H1 (cell line): Measurements from ENCODE around the gene C20orf144. TPM values are rescaled to one million over a fixed set of nuclear protein-coding genes. Genes with fewer than 3 reads are reported as not detected.
A peak's percentile ranks its signal among the peaks of the same experiment; 100 is the strongest.

Source experiments
- CTCF ChIA-PET: fragments of 300-600 bp; sonication (Branson Sonifier 250); formaldehyde crosslinking; loops from one replicate; lab custom pipeline; 2021; ENCODE audit not compliant: partially characterized antibody; lab: Charles Lee
- POLR2A ChIA-PET: fragments of 300-600 bp; sonication (Branson Sonifier 250); formaldehyde crosslinking; loops from one replicate; lab custom pipeline; 2021; ENCODE audit warnings: inconsistent platforms; ENCODE audit not compliant: partially characterized antibody; lab: Charles Lee
- DNase-seq, 2 experiments: peaks; one replicate each; pipeline versions ENCODE4 v3.0.0 to v3.0.0-alpha.2; 2010 to 2022; ENCODE audit warnings: low spot score in 2 of 2, low read depth in 1 of 2, mixed read lengths in 1 of 2
- FAIRE-seq: peaks from 2 replicates; lab custom pipeline; 2011; peaks lifted over from hg19 to GRCh38; lab: Jason Lieb, UNC
- H2AFZ ChIP-seq: 2 replicates; pipeline ENCODE4 v1.8.1; 2012; ENCODE audit warnings: low read length, inconsistent platforms
- H2AK5ac ChIP-seq: 2 replicates; pipeline ENCODE4 v1.6.1; 2013; ENCODE audit warnings: low read depth, low read length
- H2BK120ac ChIP-seq: replicated peaks from 2 replicates; pipeline ENCODE3; 2013; ENCODE audit warnings: low read depth, low read length, inconsistent platforms
- H2BK12ac ChIP-seq: 2 replicates; pipeline ENCODE4 v1.6.1; 2013; ENCODE audit warnings: low read depth, low read length
- H2BK15ac ChIP-seq: 2 replicates; pipeline ENCODE4 v1.6.1; 2013; ENCODE audit warnings: low read length
- H2BK20ac ChIP-seq: 2 replicates; pipeline ENCODE4 v1.6.1; 2013; ENCODE audit warnings: low read length
- H2BK5ac ChIP-seq: 2 replicates; pipeline ENCODE4 v1.6.1; 2013; ENCODE audit warnings: low read depth, low read length
- H3K14ac ChIP-seq: 2 replicates; pipeline ENCODE4 v1.6.1; 2013; ENCODE audit warnings: inconsistent platforms; ENCODE audit not compliant: insufficient read length
- H3K18ac ChIP-seq: 2 replicates; pipeline ENCODE4 v1.6.1; 2013; ENCODE audit warnings: low read length; ENCODE audit errors: extremely low read depth
- H3K23ac ChIP-seq: 2 replicates; pipeline ENCODE4 v1.6.1; 2013; ENCODE audit warnings: inconsistent platforms; ENCODE audit not compliant: insufficient read length
- H3K23me2 ChIP-seq: 2 replicates; pipeline ENCODE4 v1.6.1; 2013; ENCODE audit warnings: low read depth, low read length
- H3K27ac ChIP-seq: 2 replicates; pipeline ENCODE4 v1.6.1; 2011; ENCODE audit warnings: low read depth, low read length, inconsistent platforms
- H3K27me3 ChIP-seq, 4 experiments: replicated peaks in 1 of 4; 1 replicate in 1 of 4; 2 replicates in 3 of 4; pipeline versions ENCODE4 v1.6.1 to v1.8.1; 2011 to 2013; ENCODE audit warnings: low read length in 3 of 4, mild to moderate bottlenecking in 3 of 4, inconsistent platforms in 2 of 4, mixed read lengths in 2 of 4, moderate library complexity in 1 of 4; ENCODE audit not compliant: control insufficient read depth in 3 of 4, insufficient read depth in 3 of 4; ENCODE audit errors: extremely low read depth in 1 of 4
- H3K36me3 ChIP-seq, 4 experiments: 2 replicates each; pipeline versions ENCODE4 v1.6.1 to v1.8.1; 2011 to 2013; ENCODE audit warnings: mild to moderate bottlenecking in 4 of 4, low read length in 3 of 4, moderate library complexity in 2 of 4, control low read depth in 1 of 4, inconsistent platforms in 1 of 4; ENCODE audit not compliant: insufficient read depth in 4 of 4, control insufficient read depth in 2 of 4
- H3K4ac ChIP-seq: replicated peaks from 2 replicates; pipeline ENCODE3; 2013; ENCODE audit warnings: low read length, low read depth, mixed read lengths, inconsistent platforms; ENCODE audit not compliant: insufficient read length
- H3K4me1 ChIP-seq, 4 experiments: replicated peaks in 1 of 4; 1 replicate in 1 of 4; 2 replicates in 3 of 4; pipeline versions ENCODE4 v1.6.1 to v1.8.1; 2011 to 2013; ENCODE audit warnings: low read length in 3 of 4, inconsistent platforms in 2 of 4, mixed read lengths in 1 of 4; ENCODE audit not compliant: insufficient read depth in 4 of 4, control insufficient read depth in 3 of 4
- H3K4me2 ChIP-seq, 2 experiments: 2 replicates each; pipeline versions ENCODE4 v1.6.1 to v1.8.1; 2011 to 2013; ENCODE audit warnings: low read depth in 2 of 2, low read length in 2 of 2, control low read depth in 1 of 2, inconsistent platforms in 1 of 2, mild to moderate bottlenecking in 1 of 2; ENCODE audit not compliant: insufficient read depth in 1 of 2
- H3K4me3 ChIP-seq, 4 experiments: fragments of 200-600, 300-600 bp in 1 of 4; sonication (generic), shearing (Covaris generic), sonication (Bioruptor Twin) in 1 of 4; 2 replicates each; pipeline versions ENCODE4 v1.5.1 to v1.8.1; 2011 to 2016; ENCODE audit warnings: low read length in 4 of 4, low read depth in 3 of 4, control low read depth in 2 of 4, inconsistent platforms in 2 of 4, mild to moderate bottlenecking in 2 of 4, mixed read lengths in 1 of 4, moderate library complexity in 1 of 4; ENCODE audit not compliant: insufficient read depth in 2 of 4; ENCODE audit errors: extremely low read depth in 1 of 4
- H3K56ac ChIP-seq: replicated peaks from 2 replicates; pipeline ENCODE3; 2013; ENCODE audit warnings: low read depth, mild to moderate bottlenecking, mixed read lengths, low read length, inconsistent platforms; ENCODE audit not compliant: insufficient read length
- H3K79me1 ChIP-seq: 2 replicates; pipeline ENCODE4 v1.6.1; 2013; ENCODE audit warnings: low read depth, low read length, control low read depth
- H3K79me2 ChIP-seq, 2 experiments: 2 replicates each; pipeline versions ENCODE4 v1.6.1 to v1.8.1; 2012 to 2013; ENCODE audit warnings: low read length in 2 of 2, mild to moderate bottlenecking in 2 of 2, inconsistent platforms in 1 of 2; ENCODE audit not compliant: insufficient read depth in 2 of 2, control insufficient read depth in 1 of 2
- H3K9ac ChIP-seq, 4 experiments: replicated peaks in 1 of 4; 1 replicate in 1 of 4; 2 replicates in 3 of 4; pipeline versions ENCODE4 v1.6.1 to v1.8.1; 2011 to 2013; ENCODE audit warnings: low read depth in 3 of 4, low read length in 3 of 4, control low read depth in 2 of 4, mild to moderate bottlenecking in 2 of 4, moderate library complexity in 2 of 4, inconsistent platforms in 1 of 4; ENCODE audit errors: extremely low read depth in 1 of 4
- H3K9me3 ChIP-seq, 2 experiments: 2 replicates each; pipeline versions ENCODE4 v1.6.1 to v1.8.1; 2012 to 2013; ENCODE audit warnings: mild to moderate bottlenecking in 2 of 2, moderate library complexity in 2 of 2, control low read depth in 1 of 2, inconsistent platforms in 1 of 2, low read depth in 1 of 2, low read length in 1 of 2, mixed read lengths in 1 of 2; ENCODE audit not compliant: insufficient read depth in 2 of 2
- H4K20me1 ChIP-seq, 2 experiments: replicated peaks in 1 of 2; 2 replicates each; pipeline versions ENCODE3 to v1.8.1; 2011 to 2013; ENCODE audit warnings: inconsistent platforms in 2 of 2, low read length in 2 of 2, mild to moderate bottlenecking in 1 of 2; ENCODE audit not compliant: insufficient read depth in 2 of 2, control insufficient read depth in 1 of 2
- H4K5ac ChIP-seq: 2 replicates; pipeline ENCODE4 v1.6.1; 2013; ENCODE audit warnings: low read length, low read depth, mixed read lengths, inconsistent platforms; ENCODE audit not compliant: insufficient read length
- H4K8ac ChIP-seq: 2 replicates; pipeline ENCODE4 v1.8.0; 2013; ENCODE audit warnings: mild to moderate bottlenecking, moderate library complexity, low read length, inconsistent platforms; ENCODE audit not compliant: insufficient read depth; ENCODE audit errors: extremely low read depth
- H4K91ac ChIP-seq: replicated peaks from 2 replicates; pipeline ENCODE3; 2013; ENCODE audit warnings: low read length, mixed read lengths, inconsistent platforms; ENCODE audit not compliant: insufficient read length
- NRF1 ChIP-seq: IDR thresholded peaks from 2 replicates; pipeline ENCODE4 v1.6.1; 2011; ENCODE audit warnings: mild to moderate bottlenecking, low read depth, low read length, improper control_type of control experiment
- TCF12 ChIP-seq: IDR thresholded peaks from 2 replicates; pipeline ENCODE4 v1.6.1; 2011; ENCODE audit warnings: low read depth, mild to moderate bottlenecking, low read length
- TEAD4 ChIP-seq: IDR thresholded peaks from 2 replicates; pipeline ENCODE4 v1.6.1; 2012; ENCODE audit warnings: low read depth, low read length, inconsistent platforms, mixed read lengths
- WGBS, 2 experiments: shearing (Covaris generic) in 1 of 2; methylation state at CpG; one replicate each; pipeline versions ENCODE4 v1.1.6 to v1.1.7; 2013 to 2015; ENCODE audit warnings: low lambda C conversion rate in 2 of 2, mixed read lengths in 2 of 2, inconsistent platforms in 1 of 2, low coverage in 1 of 2, missing lambda C conversion rate in 1 of 2; ENCODE audit not compliant: insufficient replicate concordance in 2 of 2, insufficient coverage in 1 of 2, insufficient read length in 1 of 2; ENCODE audit errors: extremely low coverage in 1 of 2, missing lambda C conversion rate in 1 of 2; 5-methylcytosine and 5-hydroxymethylcytosine counted together
- polyA plus RNA-seq, 7 experiments: library from polyadenylated mRNA; depleted of rRNA in 3 of 7; stranded (reverse) in 5 of 7; unstranded in 2 of 7; fragments of >200 nt in 5 of 7; fragments of 200-250 nt in 2 of 7; gene quantifications; 1 replicate in 5 of 7; 2 replicates in 1 of 7; 4 replicates in 1 of 7; pipeline versions ENCODE4 v1.2.1 to v1.2.3, GENCODE V29; 2011 to 2013; ENCODE audit warnings: missing spikeins in 2 of 7, mixed read lengths in 2 of 7
- total RNA-seq: library from RNA; stranded (reverse); fragmentation: NEBNext Ultra II Directional; extraction: Animal tissue kit (Norgen Biotek cat#: 25700); gene quantifications from 2 replicates; pipeline ENCODE4 v1.2.1, GENCODE V29; 2021
- TF ChIP-seq, protein P1 (sequence below): IDR thresholded peaks from 2 replicates; pipeline ENCODE4 v1.6.1; 2012; ENCODE audit warnings: low read length, inconsistent platforms

Gene C20orf144
- total and polyA plus RNA-seq, 2 of the 8 experiments (the other 6 are each of a cell fraction or from before 2014, with no cell fraction given): 0.21 to 0.24 TPM

DNA sequence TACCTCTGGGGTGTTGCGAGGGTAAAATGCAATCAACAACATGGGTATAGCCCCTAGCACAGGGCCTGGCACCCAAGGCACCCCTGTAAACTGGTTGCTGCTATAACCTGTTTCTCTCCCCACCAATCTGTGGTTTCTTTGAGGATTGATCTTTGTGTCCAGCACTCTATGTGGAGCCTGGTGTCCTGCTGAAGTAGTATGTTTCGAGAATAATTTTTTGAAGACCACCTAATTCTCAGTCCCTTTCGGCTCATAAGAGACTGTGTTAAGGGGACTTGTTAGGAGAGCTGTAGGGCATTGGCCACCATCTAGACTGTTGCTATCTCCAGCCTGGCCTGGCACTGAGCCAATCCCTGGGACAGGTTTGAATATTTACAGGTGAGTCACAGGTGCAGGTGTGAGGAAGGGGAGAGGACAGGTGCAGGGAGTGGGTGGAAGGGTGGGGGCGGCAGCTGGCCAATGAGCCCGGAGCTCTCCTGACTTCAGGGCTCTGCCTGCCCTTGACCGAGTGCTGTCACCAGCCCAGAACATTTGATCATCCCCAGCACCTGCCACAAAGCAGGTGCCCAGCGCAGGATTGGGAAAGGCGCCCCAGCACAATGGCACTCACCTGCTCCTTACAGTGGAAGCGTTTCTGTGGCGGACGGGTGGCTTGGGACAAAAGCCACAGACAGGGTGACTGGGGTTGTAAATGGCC is 8.1 kb upstream of the C20orf144 start:
- Histone ChIP-seq H3K4me1 (peaks cover 0 to 11% (median 1%) of the 10 kb centered on the region in 4 experiments; a peak in 4 of 7 replicates), H3K27ac (no peak overlapping the region), H3K79me2 (no peaks in the 10 kb centered on the region), H3K79me1 (no peaks in the 10 kb centered on the region), H3K23ac (no peak overlapping the region), H3K56ac (no peak overlapping the region), H4K5ac (no peak overlapping the region), H3K4me3 (no peak overlapping the region), H2AFZ (no peak overlapping the region), H3K4me2 (no peak overlapping the region), H3K23me2 (no peaks in the 10 kb centered on the region), H4K20me1 (peaks cover 0 to 2% of the 10 kb centered on the region in 2 experiments), H2BK12ac (no peak overlapping the region), H2BK120ac (no peak overlapping the region), H2BK15ac (no peak overlapping the region), H2BK5ac (no peak overlapping the region), H3K4ac (no peak overlapping the region), H2BK20ac (no peak overlapping the region), H4K8ac (0 out of 2 replicates have a peak overlapping the region, but pooled peaks have one; percentile 12), H3K9ac (no peak overlapping the region; a peak in 2 of 7 replicates), H2AK5ac (no peak overlapping the region), H3K14ac (no peak overlapping the region), H4K91ac (no peak overlapping the region), H3K9me3 (no peaks in the 10 kb centered on the region), H3K18ac (no peak overlapping the region), H3K36me3 (peaks cover 0 to 4% (median 0%) of the 10 kb centered on the region in 4 experiments; a peak in 1 of 8 replicates), H3K27me3 (no peaks in the 10 kb centered on the region)
- 93% methylated on average over 10 of the region's 11 CpGs; no CpG with 5 or more reads in 1 of the 2 experiments for WGBS, 2 experiments
- TF ChIP-seq TCF12 (peak; percentile 71; the same call in 1 of the 2 replicates), TEAD4 (no peak), NRF1 (no peak)
- TF ChIP-seq, protein P1, sequence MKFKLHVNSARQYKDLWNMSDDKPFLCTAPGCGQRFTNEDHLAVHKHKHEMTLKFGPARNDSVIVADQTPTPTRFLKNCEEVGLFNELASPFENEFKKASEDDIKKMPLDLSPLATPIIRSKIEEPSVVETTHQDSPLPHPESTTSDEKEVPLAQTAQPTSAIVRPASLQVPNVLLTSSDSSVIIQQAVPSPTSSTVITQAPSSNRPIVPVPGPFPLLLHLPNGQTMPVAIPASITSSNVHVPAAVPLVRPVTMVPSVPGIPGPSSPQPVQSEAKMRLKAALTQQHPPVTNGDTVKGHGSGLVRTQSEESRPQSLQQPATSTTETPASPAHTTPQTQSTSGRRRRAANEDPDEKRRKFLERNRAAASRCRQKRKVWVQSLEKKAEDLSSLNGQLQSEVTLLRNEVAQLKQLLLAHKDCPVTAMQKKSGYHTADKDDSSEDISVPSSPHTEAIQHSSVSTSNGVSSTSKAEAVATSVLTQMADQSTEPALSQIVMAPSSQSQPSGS: 0 out of 2 replicates have a peak, but pooled peaks have one; percentile 7
- no peak for DNase-seq
- ChIA-PET CTCF (interaction anchor here (0.7 to 4.5 kb wide), 36 partner anchors 10 to 442 kb away, joined by 3 to 38 read pairs (median 4); partner anchors contain the start of genes ACTL10, C20orf144 and CDK5RAP1), POLR2A (interaction anchor here (0.6 to 4.7 kb wide), 9 partner anchors 12 to 253 kb away, joined by 3 to 63 read pairs (median 5); partner anchors contain the start of genes ACTL10, CDK5RAP1 and SNTA1)
- FAIRE-seq: no peak
